Activated CD8-positive, alpha-beta memory T cell treated with anti-CD3 and anti-CD28 coated beads, Interleukin-2, amount 50 U/mL, for 1 hour (primary cell): Measurements from ENCODE around the gene KIF5C.
"Not testable (repeated sequence)": the region's sequence is repeated elsewhere in the genome, so short reads cannot be mapped to it uniquely, and the experiment has no call there.

ENCODE experiments used
- DNase-seq: peaks from one replicate; pipeline ENCODE4 v3.0.0-alpha.2; 2020; ENCODE audit errors: extremely low read depth

KIF5C gene

GRCh38 chr2:148874868-148875341 lies at the start of gene KIF5C:
TSS of gene KIF5C (plus strand) at chr2:148875227. CDS start at chr2:148875618, 391 bp downstream.
- DNase-seq, result peak; percentile 66

DNA sequence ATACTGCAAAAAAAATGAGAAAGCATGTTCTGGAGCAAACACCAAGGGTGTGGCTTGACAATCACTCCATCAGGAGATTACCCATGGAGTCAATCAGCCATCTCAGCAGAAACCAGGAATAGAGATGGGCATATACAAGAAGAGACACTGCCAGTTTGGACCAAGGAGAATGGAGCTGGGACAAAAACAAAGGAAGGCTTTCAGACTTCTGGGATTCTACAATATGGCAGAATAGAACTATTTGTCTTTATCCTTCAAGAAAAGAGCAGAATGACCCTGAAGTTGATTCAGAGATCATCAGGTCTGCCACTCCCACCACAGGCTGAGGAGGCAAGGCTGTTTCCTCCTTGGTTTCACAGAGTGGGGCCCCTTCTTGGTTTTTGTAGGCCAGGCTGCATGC lies 48.2 kb upstream of the KIF5C start:
- DNase-seq, result no peak

- no peak for DNase-seq
Measured at GRCh38 chr2:148828941-148829340, 46.1 kb upstream of the KIF5C start.

DNA sequence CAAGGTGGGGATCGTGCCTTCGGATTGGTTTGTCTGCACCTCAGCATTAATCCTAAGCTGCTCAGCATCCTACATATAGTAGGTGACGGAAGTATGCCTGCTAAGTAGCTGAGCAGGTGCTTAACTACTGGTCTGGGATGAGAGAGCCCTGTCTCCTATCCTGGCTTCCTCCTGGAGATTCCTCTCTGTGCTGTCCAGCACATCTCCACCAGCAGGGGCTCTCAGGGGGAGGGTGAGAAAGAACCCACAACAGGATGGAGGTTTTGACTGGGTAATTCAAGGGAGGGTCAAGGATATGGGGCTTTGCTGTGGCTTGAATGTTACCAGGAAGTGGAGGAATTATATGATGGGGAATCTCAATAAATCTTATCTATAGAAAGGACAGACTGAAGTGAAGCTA lies 45.4 kb upstream of the KIF5C start:
- DNase-seq, result no peak

DNA sequence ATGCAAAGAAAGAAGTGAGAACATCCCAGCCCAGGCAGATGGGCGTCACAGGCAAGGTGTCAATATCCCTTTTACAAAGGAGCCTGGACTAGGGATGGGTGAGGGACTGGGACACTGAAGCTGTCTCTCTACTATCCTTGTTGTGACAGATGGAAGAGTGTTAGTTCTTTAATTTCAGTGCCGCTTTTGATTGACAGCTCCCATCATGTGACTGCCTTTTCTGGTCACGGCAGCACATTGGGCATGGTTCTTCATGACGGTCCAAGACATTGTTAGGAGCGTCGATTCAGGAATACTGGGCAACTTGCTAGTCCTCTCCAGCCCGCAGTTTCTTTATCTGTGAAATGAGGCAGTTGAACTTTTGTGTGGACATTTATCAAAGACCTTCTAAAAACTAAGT lies 42.4 kb upstream of the KIF5C start:
- DNase-seq, result no peak

- no peak for DNase-seq
Measured at GRCh38 chr2:148842050-148842449, 33.0 kb upstream of the KIF5C start.

DNA sequence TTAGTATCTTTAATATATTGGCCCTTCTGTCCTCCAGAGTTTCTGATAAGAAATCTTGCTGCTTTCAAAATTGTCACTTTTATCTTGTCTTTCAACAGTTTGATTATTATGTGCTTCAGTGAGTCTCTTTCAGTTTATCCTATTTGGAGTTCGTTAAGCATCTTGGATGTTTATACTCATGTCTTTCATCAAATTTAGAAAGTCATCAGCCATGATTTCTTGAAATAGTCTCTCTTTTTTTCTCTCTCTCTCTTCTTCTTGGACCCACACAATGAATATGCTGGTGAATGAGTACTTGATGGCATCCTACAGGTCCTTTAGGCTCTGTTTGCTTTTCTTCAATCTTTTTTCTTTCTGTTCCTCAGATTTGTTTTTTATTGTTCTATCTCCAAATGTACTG lies 26.9 kb upstream of the KIF5C start:
- DNase-seq, result no peak

- no peak for DNase-seq
Measured at GRCh38 chr2:148853458-148853857, 21.6 kb upstream of the KIF5C start.

DNA sequence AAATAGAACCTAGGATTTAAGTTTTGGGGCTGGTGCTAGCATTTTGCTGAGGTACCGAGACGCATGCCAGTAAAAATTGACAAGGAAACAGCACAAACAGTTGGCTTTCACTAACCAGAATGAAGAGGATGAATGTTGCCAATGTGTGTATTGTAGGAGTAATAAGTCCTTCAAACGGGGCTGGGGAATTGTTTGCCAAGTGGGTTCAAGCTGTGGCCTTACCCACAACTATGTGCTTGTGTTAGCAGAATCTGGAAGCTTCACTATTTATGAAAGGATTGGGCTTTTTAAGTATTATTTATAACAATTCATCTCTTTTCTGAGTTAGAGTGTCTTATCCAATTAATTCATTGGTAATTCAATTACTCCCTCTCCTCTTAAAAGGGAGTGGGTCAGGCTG lies 15.0 kb upstream of the KIF5C start:
- DNase-seq, result no peak

- no peak for DNase-seq
Measured at GRCh38 chr2:148861367-148861766, 13.7 kb upstream of the KIF5C start.

GRCh38 chr2:148862478-148862877 lies 12.5 kb upstream of the KIF5C start:
- not testable (repeated sequence) for DNase-seq

- DNase-seq, result no peak
Measured at GRCh38 chr2:148865512-148865911, 9.5 kb upstream of the KIF5C start.

GRCh38 chr2:148866091-148866490 lies 8.9 kb upstream of the KIF5C start:
- no peak for DNase-seq

DNA sequence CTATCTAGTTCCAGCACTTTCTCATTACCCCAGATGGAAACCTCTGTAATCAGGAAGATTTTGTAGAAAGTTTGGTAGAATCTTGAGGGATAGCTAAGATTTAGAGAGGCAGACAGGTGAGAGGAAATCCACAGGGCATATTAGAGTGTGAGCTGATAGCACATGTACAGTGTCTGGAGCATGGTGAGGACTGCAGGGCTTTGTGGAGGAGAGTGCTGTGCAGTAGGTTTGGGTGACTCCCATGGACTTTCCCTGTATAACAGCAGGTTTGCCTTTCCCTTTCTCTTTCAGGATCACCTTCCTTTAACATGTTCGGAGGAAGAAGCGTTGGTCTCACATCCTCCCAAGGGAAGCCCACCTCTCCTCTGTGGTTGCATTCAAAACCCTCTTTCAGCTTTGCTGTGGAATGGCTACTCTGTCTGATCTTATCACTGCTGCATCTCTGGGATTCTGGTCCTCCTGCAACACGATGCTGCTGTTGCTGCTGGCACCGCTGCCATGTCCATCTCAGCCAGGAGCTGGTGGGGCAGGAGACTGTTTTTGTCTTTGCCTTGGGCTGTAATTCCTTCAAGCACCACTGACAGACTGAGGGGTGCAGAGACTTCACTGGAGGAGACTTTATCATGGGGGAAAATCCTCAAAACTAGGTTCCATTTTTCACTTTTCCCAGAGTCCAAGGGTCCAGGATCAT lies 7.8 kb upstream of the KIF5C start:
- no peak for DNase-seq

DNA sequence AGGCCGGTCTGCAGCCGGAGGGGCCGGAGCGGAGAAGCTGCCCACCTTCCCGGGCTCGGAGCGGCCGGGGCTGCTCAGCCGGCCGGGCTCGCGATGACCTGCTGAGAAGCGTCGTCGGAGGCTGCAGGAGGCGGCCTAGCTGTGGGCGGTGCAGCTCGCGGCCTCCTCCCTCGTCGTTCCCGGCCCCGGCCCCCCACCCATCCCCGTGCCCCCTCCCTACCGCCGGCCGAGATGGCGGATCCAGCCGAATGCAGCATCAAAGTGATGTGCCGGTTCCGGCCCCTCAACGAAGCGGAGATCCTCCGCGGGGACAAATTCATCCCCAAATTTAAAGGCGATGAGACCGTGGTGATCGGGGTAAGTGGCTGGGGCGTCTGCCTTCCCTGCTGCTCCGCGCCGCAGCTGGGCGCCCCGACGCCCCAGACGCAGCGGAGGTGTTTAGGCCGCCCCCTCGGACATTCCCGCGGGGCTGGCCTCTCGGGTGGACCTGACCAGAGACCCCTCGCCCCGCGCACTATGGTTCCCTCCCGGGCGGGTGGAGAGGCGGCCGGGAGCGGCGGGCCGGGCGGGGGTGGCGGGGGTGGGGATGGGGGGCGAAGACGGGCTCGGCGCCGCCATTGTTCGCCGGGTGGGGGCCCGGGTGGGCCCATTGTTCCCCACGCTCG lies 492 bp downstream of the KIF5C start:
- no peak for DNase-seq

DNA sequence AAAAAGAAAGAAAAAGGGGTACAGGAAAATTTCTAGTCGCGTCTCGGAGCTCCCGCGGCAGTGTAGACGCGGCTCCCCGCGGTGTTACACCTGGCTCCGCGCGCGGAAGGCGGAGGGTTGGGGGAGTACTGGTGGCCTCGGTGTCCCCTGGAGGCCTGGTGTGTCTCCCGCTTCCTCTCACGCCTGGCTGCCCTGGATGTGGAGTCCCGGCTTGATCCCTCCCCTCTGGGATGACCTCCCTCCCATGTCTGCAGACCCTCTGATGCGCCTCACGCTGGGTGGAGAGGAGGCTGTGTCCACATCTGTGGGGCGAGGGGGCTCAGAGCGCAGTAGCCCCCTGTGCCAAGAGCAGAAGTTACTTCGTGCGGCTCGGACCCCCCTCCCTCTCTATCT lies 1.2 kb downstream of the KIF5C start:
- no peak for DNase-seq

DNA sequence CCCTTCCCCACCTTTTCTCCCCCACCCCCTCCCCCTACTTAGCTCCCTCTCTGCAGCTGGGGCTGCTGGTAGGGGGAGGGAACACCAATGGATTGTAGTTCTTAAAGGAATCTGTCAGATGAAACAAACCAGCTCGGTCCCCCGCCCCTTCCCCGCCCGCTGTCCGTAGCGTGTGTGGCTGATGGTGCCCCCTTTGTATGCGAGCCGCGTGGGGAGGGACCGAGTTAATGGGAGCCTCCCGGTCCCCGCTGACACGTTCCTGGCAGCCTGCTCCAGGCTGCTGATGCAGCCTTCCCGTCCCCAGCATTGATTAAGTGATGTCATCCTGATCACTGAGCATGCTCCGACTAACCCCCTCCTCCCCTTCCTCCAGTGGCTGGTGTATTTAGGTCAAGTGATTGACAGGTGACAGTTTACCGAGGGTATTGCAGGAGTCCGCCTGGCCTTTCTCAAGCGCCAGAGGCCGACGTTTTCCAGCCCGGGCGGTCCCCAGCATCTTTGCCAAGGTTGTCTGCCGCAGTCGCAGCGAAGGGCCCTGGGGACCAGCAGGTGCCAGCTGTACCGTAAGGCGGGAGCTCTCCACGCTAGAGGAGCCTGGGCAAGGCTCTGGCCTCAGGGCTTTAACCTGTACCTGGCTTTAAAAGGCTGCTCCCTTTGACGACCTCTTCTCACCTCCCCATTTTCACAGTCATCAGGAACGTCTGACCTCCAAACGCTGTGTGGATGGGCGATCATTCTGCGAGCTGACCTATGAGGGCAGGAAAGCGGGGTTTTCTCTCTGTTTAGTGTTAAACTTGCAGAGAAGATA lies 1.8 kb downstream of the KIF5C start:
- DNase-seq, result peak; percentile 16

- DNase-seq, result no peak
Measured at GRCh38 chr2:148877403-148877740, 2.3 kb downstream of the KIF5C start.

- DNase-seq, result no peak
Measured at GRCh38 chr2:148880636-148881035, 5.6 kb downstream of the KIF5C start.

- no peak for DNase-seq
Measured at GRCh38 chr2:148882051-148882450, 7.0 kb downstream of the KIF5C start.

- no peak for DNase-seq
Measured at GRCh38 chr2:148885209-148885608, 10.2 kb downstream of the KIF5C start.

DNA sequence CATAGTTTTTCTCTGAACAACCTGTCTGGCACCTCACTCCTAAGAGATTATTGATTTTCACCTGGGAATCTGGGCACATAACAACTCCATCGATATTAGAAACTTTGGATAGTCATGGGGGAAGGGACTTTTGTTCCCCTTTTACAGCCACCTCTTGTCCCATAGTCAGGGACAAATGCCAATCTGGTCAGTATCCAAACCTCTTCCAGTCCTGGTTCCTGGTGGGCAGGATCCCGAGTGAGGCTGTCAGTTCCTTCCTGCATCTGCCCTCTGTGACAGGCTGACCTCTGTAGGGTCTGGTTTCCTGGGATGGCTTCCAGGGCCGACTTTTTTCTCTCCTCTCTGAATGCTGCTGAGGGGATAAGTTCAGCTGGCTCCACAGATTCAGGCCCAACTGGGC lies 11.0 kb downstream of the KIF5C start:
- no peak for DNase-seq
